ENCODE results near the gene MACROH2A1. TPM values are rescaled to one million over a fixed set of nuclear protein-coding genes. Genes with fewer than 3 reads are reported as not detected.
A peak's percentile ranks its signal among the peaks of the same experiment; 100 is the strongest.

Gene MACROH2A1
- total and polyA plus RNA-seq, 4 donors = 135 to 191 (median 179) TPM

GRCh38 chr5:135339623-135340022 lies 59.4 kb downstream of the MACROH2A1 start:
- no peaks in the 10 kb centered on the region for H3K27me3 ChIP-seq (ENCODE audit: control insufficient read depth, insufficient read depth, low read length)
- no peak overlapping the region for H3K27ac ChIP-seq (ENCODE audit: low read depth, low read length)
- H3K4me3 ChIP-seq (ENCODE audit: low read depth, low read length) = no peak overlapping the region
- DNase-seq (ENCODE audit: low read depth in 4 of 6, low spot score in 6 of 6) = no peak
- H3K4me1 ChIP-seq (ENCODE audit: control insufficient read depth, insufficient read depth, low read length) = peaks cover 13% of the 10 kb centered on the region
- H3K36me3 ChIP-seq (ENCODE audit: control insufficient read depth, insufficient read depth, low read length) = peaks cover 87% of the 10 kb centered on the region
- WGBS (ENCODE audit: insufficient coverage) = 82% methylated on average over 2 of the region's 4 CpGs
- H3K9me3 ChIP-seq (ENCODE audit: control insufficient read depth, insufficient read depth, low read length) = no peaks in the 10 kb centered on the region

GRCh38 chr5:135339189-135339588 lies 59.8 kb downstream of the MACROH2A1 start:
- no peak overlapping the region for H3K4me3 ChIP-seq (ENCODE audit: low read depth, low read length)
- H3K27me3 ChIP-seq (ENCODE audit: control insufficient read depth, insufficient read depth, low read length) = no peaks in the 10 kb centered on the region
- no peaks in the 10 kb centered on the region for H3K9me3 ChIP-seq (ENCODE audit: control insufficient read depth, insufficient read depth, low read length)
- no peak overlapping the region for H3K27ac ChIP-seq (ENCODE audit: low read depth, low read length)
- DNase-seq (ENCODE audit: low read depth in 4 of 6, low spot score in 6 of 6) = no peak
- 97% methylated on average over 5 of the region's 5 CpGs for WGBS (ENCODE audit: insufficient coverage)
- H3K4me1 ChIP-seq (ENCODE audit: control insufficient read depth, insufficient read depth, low read length) = peaks cover 13% of the 10 kb centered on the region
- H3K36me3 ChIP-seq (ENCODE audit: control insufficient read depth, insufficient read depth, low read length) = peaks cover 85% of the 10 kb centered on the region

- DNase-seq (ENCODE audit: low read depth in 4 of 6, low spot score in 6 of 6) = peak in 1 of 6 donors; percentile 30
- H3K27me3 ChIP-seq (ENCODE audit: control insufficient read depth, insufficient read depth, low read length) = no peaks in the 10 kb centered on the region
- H3K4me3 ChIP-seq (ENCODE audit: low read depth, low read length) = no peak overlapping the region
- 80% methylated on average over 4 of the region's 4 CpGs for WGBS (ENCODE audit: insufficient coverage)
- H3K9me3 ChIP-seq (ENCODE audit: control insufficient read depth, insufficient read depth, low read length) = no peaks in the 10 kb centered on the region
- H3K36me3 ChIP-seq (ENCODE audit: control insufficient read depth, insufficient read depth, low read length) = peaks cover 70% of the 10 kb centered on the region
- peaks cover 19% of the 10 kb centered on the region for H3K4me1 ChIP-seq (ENCODE audit: control insufficient read depth, insufficient read depth, low read length)
- no peak overlapping the region for H3K27ac ChIP-seq (ENCODE audit: low read depth, low read length)
Measured at GRCh38 chr5:135337064-135337463, 62.0 kb downstream of the MACROH2A1 start.

GRCh38 chr5:135335031-135335828 lies 63.8 kb downstream of the MACROH2A1 start:
- peak in 2 of 6 donors; percentile 16 to 28 for DNase-seq (ENCODE audit: low read depth in 4 of 6, low spot score in 6 of 6)
- no peaks in the 10 kb centered on the region for H3K9me3 ChIP-seq (ENCODE audit: control insufficient read depth, insufficient read depth, low read length)
- H3K4me3 ChIP-seq (ENCODE audit: low read depth, low read length) = no peak overlapping the region
- H3K4me1 ChIP-seq (ENCODE audit: control insufficient read depth, insufficient read depth, low read length) = peaks cover 15% of the 10 kb centered on the region
- H3K27ac ChIP-seq (ENCODE audit: low read depth, low read length) = no peak overlapping the region
- peaks cover 65% of the 10 kb centered on the region for H3K36me3 ChIP-seq (ENCODE audit: control insufficient read depth, insufficient read depth, low read length)
- 81% methylated on average over 10 of the region's 13 CpGs for WGBS (ENCODE audit: insufficient coverage)
- H3K27me3 ChIP-seq (ENCODE audit: control insufficient read depth, insufficient read depth, low read length) = no peaks in the 10 kb centered on the region

- peak in 1 of 6 donors; percentile 61 for DNase-seq (ENCODE audit: low read depth in 4 of 6, low spot score in 6 of 6)
- Histone ChIP-seq H3K4me3 (ENCODE audit: low read depth, low read length) (no peak overlapping the region), H3K9me3 (ENCODE audit: control insufficient read depth, insufficient read depth, low read length) (no peaks in the 10 kb centered on the region), H3K36me3 (ENCODE audit: control insufficient read depth, insufficient read depth, low read length) (peaks cover 55% of the 10 kb centered on the region), H3K27me3 (ENCODE audit: control insufficient read depth, insufficient read depth, low read length) (no peaks in the 10 kb centered on the region), H3K4me1 (ENCODE audit: control insufficient read depth, insufficient read depth, low read length) (peaks cover 15% of the 10 kb centered on the region), H3K27ac (ENCODE audit: low read depth, low read length) (no peak overlapping the region)
- 64% methylated on average over 8 of the region's 10 CpGs for WGBS (ENCODE audit: insufficient coverage)
Measured at GRCh38 chr5:135333732-135334515, 65.1 kb downstream of the MACROH2A1 start.

- DNase-seq (ENCODE audit: low read depth in 4 of 6, low spot score in 6 of 6) = peak; percentile 50 to 92 (median 62)
- Histone ChIP-seq H3K4me3 (ENCODE audit: low read depth, low read length) (no peak overlapping the region), H3K9me3 (ENCODE audit: control insufficient read depth, insufficient read depth, low read length) (no peaks in the 10 kb centered on the region), H3K4me1 (ENCODE audit: control insufficient read depth, insufficient read depth, low read length) (peaks cover 15% of the 10 kb centered on the region), H3K27ac (ENCODE audit: low read depth, low read length) (no peak overlapping the region), H3K27me3 (ENCODE audit: control insufficient read depth, insufficient read depth, low read length) (peaks cover 3% of the 10 kb centered on the region), H3K36me3 (ENCODE audit: control insufficient read depth, insufficient read depth, low read length) (peaks cover 42% of the 10 kb centered on the region)
- WGBS (ENCODE audit: insufficient coverage) = 21% methylated on average over 5 of the region's 5 CpGs
Measured at GRCh38 chr5:135332519-135333150, 66.4 kb downstream of the MACROH2A1 start.

- H3K27ac ChIP-seq (ENCODE audit: low read depth, low read length) = no peak overlapping the region
- peaks cover 34% of the 10 kb centered on the region for H3K36me3 ChIP-seq (ENCODE audit: control insufficient read depth, insufficient read depth, low read length)
- WGBS (ENCODE audit: insufficient coverage) = 89% methylated on average over 1 of the region's 3 CpGs
- H3K27me3 ChIP-seq (ENCODE audit: control insufficient read depth, insufficient read depth, low read length) = peaks cover 6% of the 10 kb centered on the region
- H3K4me1 ChIP-seq (ENCODE audit: control insufficient read depth, insufficient read depth, low read length) = peaks cover 25% of the 10 kb centered on the region
- H3K9me3 ChIP-seq (ENCODE audit: control insufficient read depth, insufficient read depth, low read length) = no peaks in the 10 kb centered on the region
- no peak overlapping the region for H3K4me3 ChIP-seq (ENCODE audit: low read depth, low read length)
- DNase-seq (ENCODE audit: low read depth in 4 of 6, low spot score in 6 of 6) = no peak
Measured at GRCh38 chr5:135331612-135332011, 67.4 kb downstream of the MACROH2A1 start.

GRCh38 chr5:135330798-135331096 lies 68.3 kb downstream of the MACROH2A1 start:
- WGBS (ENCODE audit: insufficient coverage) = 91% methylated on average over 3 of the region's 3 CpGs

GRCh38 chr5:135329913-135330797 lies 68.9 kb downstream of the MACROH2A1 start:
- no peaks in the 10 kb centered on the region for H3K9me3 ChIP-seq (ENCODE audit: control insufficient read depth, insufficient read depth, low read length)
- peaks cover 20% of the 10 kb centered on the region for H3K36me3 ChIP-seq (ENCODE audit: control insufficient read depth, insufficient read depth, low read length)
- 81% methylated on average over 16 of the region's 18 CpGs for WGBS (ENCODE audit: insufficient coverage)
- peaks cover 6% of the 10 kb centered on the region for H3K27me3 ChIP-seq (ENCODE audit: control insufficient read depth, insufficient read depth, low read length)
- H3K4me1 ChIP-seq (ENCODE audit: control insufficient read depth, insufficient read depth, low read length) = peaks cover 17% of the 10 kb centered on the region
- no peak overlapping the region for H3K4me3 ChIP-seq (ENCODE audit: low read depth, low read length)
- DNase-seq (ENCODE audit: low read depth in 4 of 6, low spot score in 6 of 6) = no peak
- no peak overlapping the region for H3K27ac ChIP-seq (ENCODE audit: low read depth, low read length)

More at GRCh38 chr5:135330798-135331096, 68.3 kb downstream of the MACROH2A1 start:
- Histone ChIP-seq H3K9me3 (ENCODE audit: control insufficient read depth, insufficient read depth, low read length) (no peaks in the 10 kb centered on the region), H3K4me3 (ENCODE audit: low read depth, low read length) (no peak overlapping the region), H3K27me3 (ENCODE audit: control insufficient read depth, insufficient read depth, low read length) (peaks cover 6% of the 10 kb centered on the region), H3K4me1 (ENCODE audit: control insufficient read depth, insufficient read depth, low read length) (peaks cover 20% of the 10 kb centered on the region), H3K36me3 (ENCODE audit: control insufficient read depth, insufficient read depth, low read length) (peaks cover 25% of the 10 kb centered on the region), H3K27ac (ENCODE audit: low read depth, low read length) (no peak overlapping the region)
- no peak for DNase-seq (ENCODE audit: low read depth in 4 of 6, low spot score in 6 of 6)
